ENCODE data around the gene AGPS.

The AGPS gene

GRCh38 chr2:177466337-177467195, 74.0 kb downstream of the AGPS start:
- Histone ChIP-seq H3K27me3 (ENCODE audit: control insufficient read depth, low read length) (no peaks in the 10 kb centered on the region), H3F3A (ENCODE audit: control insufficient read depth, insufficient read depth) (no peaks in the 10 kb centered on the region), H3K27ac (ENCODE audit: low read depth, low read length) (no peak overlapping the region), H3K9me2 (replicated peaks; ENCODE audit: control insufficient read depth, low read length) (no peaks in the 10 kb centered on the region), H3K4me2 (ENCODE audit: low read length) (no peak overlapping the region), H3K79me2 (ENCODE audit: control insufficient read depth, low read length) (no peaks in the 10 kb centered on the region), H4K20me1 (ENCODE audit: control insufficient read depth, insufficient read depth, low read depth, low read length) (no peaks in the 10 kb centered on the region), H3K36me3 (ENCODE audit: control insufficient read depth, low read length) (peaks cover 15% of the 10 kb centered on the region), H3K4me3 (ENCODE audit: low read length) (no peak overlapping the region), H3K9me3 (ENCODE audit: control insufficient read depth, insufficient read depth, low read length) (peaks cover 3% of the 10 kb centered on the region; the same call in 1 of the 2 replicates), H3K4me1 (ENCODE audit: control insufficient read depth, low read length) (no peaks in the 10 kb centered on the region)
- TF ChIP-seq EZH2phosphoT487 (IDR thresholded peaks at IDR 0.05; ENCODE audit: borderline replicate concordance, low read length) = no peak
- no peak for TF ChIP-seq CTCF (IDR thresholded peaks at IDR 0.05; ENCODE audit: low read depth, low read length, poor library complexity, severe bottlenecking)

- Histone ChIP-seq H3F3A (ENCODE audit: control insufficient read depth, insufficient read depth) (no peaks in the 10 kb centered on the region), H3K9me3 (ENCODE audit: control insufficient read depth, insufficient read depth, low read length) (peaks cover 3% of the 10 kb centered on the region; the same call in 1 of the 2 replicates), H3K79me2 (ENCODE audit: control insufficient read depth, low read length) (no peaks in the 10 kb centered on the region), H3K27me3 (ENCODE audit: control insufficient read depth, low read length) (no peaks in the 10 kb centered on the region), H3K36me3 (ENCODE audit: control insufficient read depth, low read length) (peaks cover 15% of the 10 kb centered on the region), H3K4me3 (ENCODE audit: low read length) (no peak overlapping the region), H4K20me1 (ENCODE audit: control insufficient read depth, insufficient read depth, low read depth, low read length) (no peaks in the 10 kb centered on the region), H3K4me1 (ENCODE audit: control insufficient read depth, low read length) (no peaks in the 10 kb centered on the region), H3K9me2 (replicated peaks; ENCODE audit: control insufficient read depth, low read length) (no peaks in the 10 kb centered on the region), H3K27ac (ENCODE audit: low read depth, low read length) (no peak overlapping the region), H3K4me2 (ENCODE audit: low read length) (no peak overlapping the region)
- TF ChIP-seq EZH2phosphoT487 (IDR thresholded peaks at IDR 0.05; ENCODE audit: borderline replicate concordance, low read length) = no peak
- TF ChIP-seq CTCF (IDR thresholded peaks at IDR 0.05; ENCODE audit: low read depth, low read length, poor library complexity, severe bottlenecking) = no peak
Observed at GRCh38 chr2:177467646-177468045, 75.1 kb downstream of the AGPS start.

GRCh38 chr2:177471990-177472389, 79.4 kb downstream of the AGPS start:
- Histone ChIP-seq H3K9me2 (replicated peaks; ENCODE audit: control insufficient read depth, low read length) (no peaks in the 10 kb centered on the region), H3K36me3 (ENCODE audit: control insufficient read depth, low read length) (no peaks in the 10 kb centered on the region), H3K4me2 (ENCODE audit: low read length) (no peak overlapping the region), H3K9me3 (ENCODE audit: control insufficient read depth, insufficient read depth, low read length) (no peaks in the 10 kb centered on the region), H3K27me3 (ENCODE audit: control insufficient read depth, low read length) (no peaks in the 10 kb centered on the region), H3K4me3 (ENCODE audit: low read length) (no peak overlapping the region), H3K27ac (ENCODE audit: low read depth, low read length) (no peak overlapping the region), H3K79me2 (ENCODE audit: control insufficient read depth, low read length) (no peaks in the 10 kb centered on the region), H3F3A (ENCODE audit: control insufficient read depth, insufficient read depth) (no peaks in the 10 kb centered on the region), H4K20me1 (ENCODE audit: control insufficient read depth, insufficient read depth, low read depth, low read length) (no peaks in the 10 kb centered on the region), H3K4me1 (ENCODE audit: control insufficient read depth, low read length) (no peaks in the 10 kb centered on the region)
- TF ChIP-seq CTCF (IDR thresholded peaks at IDR 0.05; ENCODE audit: low read depth, low read length, poor library complexity, severe bottlenecking) (no peak), EZH2phosphoT487 (IDR thresholded peaks at IDR 0.05; ENCODE audit: borderline replicate concordance, low read length) (no peak)
